H9 (cell line): ENCODE data around the gene PAFAH1B1. TPM values are rescaled to one million over a fixed set of nuclear protein-coding genes. Genes with fewer than 3 reads are reported as not detected.

Experiments
- DNase-seq: peaks from one replicate; pipeline ENCODE4 v3.0.0-alpha.2; 2017
- H2AFZ ChIP-seq: one replicate; pipeline ENCODE4 v1.6.1; 2013; ENCODE audit warnings: mild to moderate bottlenecking, low read length, control low read depth, moderate library complexity
- H2AK5ac ChIP-seq: 2 replicates; pipeline ENCODE4 v1.6.1; 2013; ENCODE audit warnings: low read length, control low read depth, mixed read lengths; ENCODE audit not compliant: insufficient read length
- H2BK120ac ChIP-seq: one replicate; pipeline ENCODE4 v1.6.1; 2013; ENCODE audit warnings: low read depth, mild to moderate bottlenecking, low read length, control low read depth, inconsistent platforms; ENCODE audit not compliant: poor library complexity, severe bottlenecking
- H2BK12ac ChIP-seq: 2 replicates; pipeline ENCODE4 v1.6.1; 2013; ENCODE audit warnings: low read length, control low read depth, mixed read lengths, low read depth; ENCODE audit not compliant: insufficient read length
- H2BK15ac ChIP-seq: 2 replicates; pipeline ENCODE4 v1.6.1; 2013; ENCODE audit warnings: low read depth, low read length, control low read depth
- H2BK20ac ChIP-seq: one replicate; pipeline ENCODE4 v1.6.1; 2013; ENCODE audit warnings: low read depth, mild to moderate bottlenecking, low read length, control low read depth, inconsistent platforms; ENCODE audit not compliant: poor library complexity, severe bottlenecking
- H2BK5ac ChIP-seq: 2 replicates; pipeline ENCODE4 v1.6.1; 2013; ENCODE audit warnings: low read length, control low read depth, mixed read lengths; ENCODE audit not compliant: insufficient read length
- H3K14ac ChIP-seq: 2 replicates; pipeline ENCODE4 v1.6.1; 2013; ENCODE audit warnings: low read length, control low read depth; ENCODE audit not compliant: insufficient read depth
- H3K18ac ChIP-seq: 2 replicates; pipeline ENCODE4 v1.6.1; 2013; ENCODE audit warnings: low read depth, mild to moderate bottlenecking, mixed read lengths, low read length, control low read depth; ENCODE audit not compliant: insufficient read length
- H3K23ac ChIP-seq: 2 replicates; pipeline ENCODE4 v1.6.1; 2013; ENCODE audit warnings: low read length, control low read depth, mixed read lengths, low read depth; ENCODE audit not compliant: insufficient read length
- H3K23me2 ChIP-seq: 2 replicates; pipeline ENCODE4 v1.6.1; 2013; ENCODE audit warnings: low read depth, mild to moderate bottlenecking, mixed read lengths, low read length, control low read depth; ENCODE audit not compliant: insufficient read length, poor library complexity, severe bottlenecking
- H3K27ac ChIP-seq: 2 replicates; pipeline ENCODE4 v1.5.1; 2013; ENCODE audit warnings: low read length, control low read depth, mixed read lengths, low read depth; ENCODE audit not compliant: insufficient read length
- H3K27me3 ChIP-seq: 2 replicates; pipeline ENCODE4 v1.6.1; 2013; ENCODE audit warnings: low read length, control low read depth, inconsistent platforms; ENCODE audit not compliant: insufficient read depth
- H3K4ac ChIP-seq: 2 replicates; pipeline ENCODE4 v1.6.1; 2013; ENCODE audit warnings: low read depth, mild to moderate bottlenecking, control low read depth, inconsistent platforms, low read length, moderate library complexity
- H3K4me1 ChIP-seq: 2 replicates; pipeline ENCODE4 v1.6.1; 2013; ENCODE audit warnings: low read length, control low read depth, inconsistent platforms; ENCODE audit not compliant: insufficient read depth
- H3K4me2 ChIP-seq: 2 replicates; pipeline ENCODE4 v1.6.1; 2013; ENCODE audit warnings: low read length, control low read depth, mixed read lengths; ENCODE audit not compliant: insufficient read length, insufficient read depth
- H3K56ac ChIP-seq: 2 replicates; pipeline ENCODE4 v1.6.1; 2013; ENCODE audit warnings: low read depth, mild to moderate bottlenecking, mixed read lengths, low read length, control low read depth; ENCODE audit not compliant: insufficient read length
- H3K79me1 ChIP-seq: 2 replicates; pipeline ENCODE4 v1.6.1; 2013; ENCODE audit warnings: low read depth, mild to moderate bottlenecking, moderate library complexity, low read length, control low read depth, inconsistent platforms; ENCODE audit not compliant: insufficient read depth, poor library complexity, severe bottlenecking
- H3K79me2 ChIP-seq: 2 replicates; pipeline ENCODE4 v1.6.1; 2013; ENCODE audit warnings: low read length, control low read depth, inconsistent platforms; ENCODE audit not compliant: insufficient read depth
- H3K9ac ChIP-seq: 2 replicates; pipeline ENCODE4 v1.6.1; 2013; ENCODE audit warnings: low read length, control low read depth, mixed read lengths; ENCODE audit not compliant: insufficient read length; ENCODE audit errors: extremely low read depth
- H3K9me3 ChIP-seq: one replicate; pipeline ENCODE4 v1.6.1; 2013; ENCODE audit warnings: low read depth, low read length, inconsistent platforms; ENCODE audit not compliant: control insufficient read depth
- H3T11ph ChIP-seq: one replicate; pipeline ENCODE4 v1.6.1; 2013; ENCODE audit warnings: mild to moderate bottlenecking, low read length, control low read depth, inconsistent platforms
- H4K20me1 ChIP-seq: one replicate; pipeline ENCODE4 v1.6.1; 2013; ENCODE audit not compliant: control insufficient read depth, insufficient read length, insufficient read depth
- H4K5ac ChIP-seq: 2 replicates; pipeline ENCODE4 v1.6.1; 2013; ENCODE audit warnings: low read depth, mild to moderate bottlenecking, mixed read lengths, low read length, control low read depth; ENCODE audit not compliant: insufficient read length
- H4K8ac ChIP-seq: replicated peaks from 2 replicates; pipeline ENCODE4 v1.6.1; 2013; ENCODE audit warnings: low read length, control low read depth, mixed read lengths, low read depth; ENCODE audit not compliant: insufficient read length
- H4K91ac ChIP-seq: 2 replicates; pipeline ENCODE4 v1.6.1; 2013; ENCODE audit warnings: low read depth, mild to moderate bottlenecking, moderate library complexity, mixed read lengths, low read length, control low read depth; ENCODE audit not compliant: insufficient read length
- H3K27ac Mint-ChIP-seq, 3 experiments: 2 replicates in 2 of 3; 3 replicates in 1 of 3; pipeline ENCODE4 v1.8.0; 2020 to 2021; ENCODE audit warnings: mixed read lengths in 3 of 3, mild to moderate bottlenecking in 1 of 3, moderate library complexity in 1 of 3
- H3K27me3 Mint-ChIP-seq: 2 replicates; pipeline ENCODE4 v1.8.0; 2021; ENCODE audit warnings: low read depth, mild to moderate bottlenecking, moderate library complexity, mixed read lengths
- H3K36me3 Mint-ChIP-seq, 3 experiments: 2 replicates in 2 of 3; 3 replicates in 1 of 3; pipeline ENCODE4 v1.8.0; 2020 to 2021; ENCODE audit warnings: low read depth in 3 of 3, mixed read lengths in 3 of 3; ENCODE audit not compliant: insufficient read depth in 1 of 3
- H3K4me1 Mint-ChIP-seq, 2 experiments: 2 replicates each; pipeline ENCODE4 v1.8.0; 2020; ENCODE audit warnings: mixed read lengths in 2 of 2
- H3K4me3 Mint-ChIP-seq, 2 experiments: 2 replicates in 1 of 2; 3 replicates in 1 of 2; pipeline ENCODE4 v1.8.0; 2020 to 2021; ENCODE audit warnings: mild to moderate bottlenecking in 2 of 2, mixed read lengths in 2 of 2, moderate library complexity in 1 of 2
- H3K9me3 Mint-ChIP-seq, 2 experiments: 2 replicates in 1 of 2; 3 replicates in 1 of 2; pipeline ENCODE4 v1.8.0; 2020; ENCODE audit warnings: mild to moderate bottlenecking in 2 of 2, mixed read lengths in 2 of 2, moderate library complexity in 1 of 2
- CTCF ChIP-seq: fragments of 200-600 bp; sonication (generic); conservative IDR thresholded peaks from 3 replicates; pipeline ENCODE4 v1.8.0; 2021; ENCODE audit warnings: antibody characterized with exemption, mild to moderate bottlenecking
- WGBS: extraction: QIAGEN DNeasy Blood & Tissue Kit; methylation state at CpG from one replicate; pipeline ENCODE4 v1.1.7; 2013; ENCODE audit warnings: missing lambda C conversion rate, low lambda C conversion rate, mixed read lengths; ENCODE audit not compliant: insufficient read length; ENCODE audit errors: extremely low coverage; 5-methylcytosine and 5-hydroxymethylcytosine counted together
- total RNA-seq: library from RNA; stranded (reverse); gene quantifications from 2 replicates; pipeline ENCODE4 v1.2.1, GENCODE V29; 2021

PAFAH1B1 gene
- total RNA-seq, 1 experiment from 2014 or later = 134 TPM

- no peak overlapping the region for H2BK12ac ChIP-seq
- H2BK5ac ChIP-seq = no peak overlapping the region
- no peak overlapping the region for H3T11ph ChIP-seq
- H2AK5ac ChIP-seq = no peak overlapping the region
- no peaks in the 10 kb centered on the region for H3K4me1 ChIP-seq
- H4K20me1 ChIP-seq = no peaks in the 10 kb centered on the region
- DNase-seq = no peak
- no peak overlapping the region for H2BK15ac ChIP-seq
- no peak overlapping the region for H3K9ac ChIP-seq
- H3K9me3 ChIP-seq = no peaks in the 10 kb centered on the region
- no peak overlapping the region for H3K4ac ChIP-seq
- no peak overlapping the region for H2BK20ac ChIP-seq
- no peak overlapping the region for H2BK120ac ChIP-seq
- no peak overlapping the region for H3K18ac ChIP-seq
- no peak overlapping the region for H4K8ac ChIP-seq
- H3K79me2 ChIP-seq = peaks cover 16% of the 10 kb centered on the region; the same call in 1 of the 2 replicates
- Mint-ChIP-seq H3K27ac (no peak overlapping the region; a peak in 1 of 7 replicates), H3K4me1 (peaks cover 14 to 15% of the 10 kb centered on the region in 2 experiments), H3K36me3 (no peaks in the 10 kb centered on the region), H3K4me3 (no peak overlapping the region), H3K27me3 (no peaks in the 10 kb centered on the region; the same call in none of the 2 replicates), H3K9me3 (no peaks in the 10 kb centered on the region)
- H3K27ac ChIP-seq = no peak overlapping the region
- H4K91ac ChIP-seq = no peak overlapping the region
- H3K23ac ChIP-seq = no peak overlapping the region
- H3K4me2 ChIP-seq = no peak overlapping the region
- H3K14ac ChIP-seq = no peak overlapping the region
- TF ChIP-seq CTCF = no peak
- H3K27me3 ChIP-seq = no peaks in the 10 kb centered on the region
- no peak overlapping the region for H3K56ac ChIP-seq
- no peak overlapping the region for H4K5ac ChIP-seq
- no peak overlapping the region for H2AFZ ChIP-seq
- no CpG with 5 or more reads among the region's 16 CpGs for WGBS
- H3K79me1 ChIP-seq = no peaks in the 10 kb centered on the region
- peaks cover 12% of the 10 kb centered on the region for H3K23me2 ChIP-seq
Observed at GRCh38 chr17:2591040-2591640, 2.3 kb upstream of the PAFAH1B1 start.
